Mesenchymal stem cell (in vitro differentiated cells and primary cell): ENCODE data around the gene AURKB.

ENCODE experiments used
- DNase-seq: peaks from one replicate; pipeline ENCODE4 v3.0.0-alpha.2; 2013
- H2AFZ ChIP-seq: one replicate; pipeline ENCODE4 v1.6.1; 2013; ENCODE audit warnings: low read depth, mild to moderate bottlenecking, control low read depth, inconsistent platforms, low read length, moderate library complexity
- H2AK5ac ChIP-seq: 2 replicates; pipeline ENCODE4 v1.6.1; 2013; ENCODE audit warnings: low read length, moderate library complexity, mild to moderate bottlenecking, inconsistent platforms; ENCODE audit not compliant: severe bottlenecking
- H2BK120ac ChIP-seq: one replicate; pipeline ENCODE4 v1.6.1; 2013; ENCODE audit warnings: low read depth, mild to moderate bottlenecking, inconsistent platforms, low read length, moderate library complexity
- H2BK12ac ChIP-seq, 2 experiments: one replicate each; pipeline ENCODE4 v1.6.1; 2013; ENCODE audit warnings: inconsistent platforms in 2 of 2, low read length in 2 of 2, mild to moderate bottlenecking in 2 of 2, moderate library complexity in 2 of 2, control low read depth in 1 of 2
- H2BK15ac ChIP-seq: one replicate; pipeline ENCODE4 v1.6.1; 2013; ENCODE audit warnings: mild to moderate bottlenecking, low read depth, inconsistent platforms; ENCODE audit not compliant: poor library complexity, severe bottlenecking
- H2BK5ac ChIP-seq: 2 replicates; pipeline ENCODE4 v1.6.1; 2013; ENCODE audit warnings: low read depth, mild to moderate bottlenecking, low read length, control low read depth, inconsistent platforms; ENCODE audit not compliant: poor library complexity, severe bottlenecking
- H3K14ac ChIP-seq, 2 experiments: one replicate each; pipeline ENCODE4 v1.6.1; 2013; ENCODE audit warnings: inconsistent platforms in 2 of 2, low read length in 2 of 2, control low read depth in 1 of 2, mild to moderate bottlenecking in 1 of 2, moderate library complexity in 1 of 2
- H3K18ac ChIP-seq, 2 experiments: one replicate each; pipeline ENCODE4 v1.6.1; 2013; ENCODE audit warnings: inconsistent platforms in 2 of 2, low read length in 2 of 2, control low read depth in 1 of 2, low read depth in 1 of 2, mild to moderate bottlenecking in 1 of 2
- H3K23ac ChIP-seq, 2 experiments: one replicate each; pipeline ENCODE4 v1.6.1; 2013; ENCODE audit warnings: inconsistent platforms in 2 of 2, low read length in 2 of 2, mild to moderate bottlenecking in 2 of 2, moderate library complexity in 2 of 2, control low read depth in 1 of 2
- H3K27ac ChIP-seq: 2 replicates; pipeline ENCODE4 v1.5.1; 2013; ENCODE audit warnings: mild to moderate bottlenecking, moderate library complexity, low read length, control low read depth, inconsistent platforms; ENCODE audit not compliant: poor library complexity, severe bottlenecking
- H3K27me3 ChIP-seq, 2 experiments: 2 replicates each; pipeline versions ENCODE4 v1.6.1 to v1.7.0; 2013; ENCODE audit warnings: low read length in 2 of 2, mild to moderate bottlenecking in 2 of 2, moderate library complexity in 2 of 2, control low read depth in 1 of 2, inconsistent platforms in 1 of 2; ENCODE audit not compliant: control insufficient read depth in 1 of 2, insufficient read depth in 1 of 2
- H3K36me3 ChIP-seq, 2 experiments: 2 replicates each; pipeline versions ENCODE4 v1.6.1 to v1.7.0; 2013; ENCODE audit warnings: low read length in 2 of 2, control low read depth in 1 of 2, inconsistent platforms in 1 of 2, low read depth in 1 of 2, mild to moderate bottlenecking in 1 of 2; ENCODE audit not compliant: insufficient read depth in 2 of 2, control insufficient read depth in 1 of 2
- H3K4ac ChIP-seq, 2 experiments: one replicate each; pipeline ENCODE4 v1.6.1; 2013; ENCODE audit warnings: inconsistent platforms in 2 of 2, low read length in 2 of 2, mild to moderate bottlenecking in 2 of 2, moderate library complexity in 2 of 2, control low read depth in 1 of 2, low read depth in 1 of 2
- H3K4me1 ChIP-seq: 2 replicates; pipeline ENCODE4 v1.6.1; 2013; ENCODE audit warnings: low read depth, low read length, control low read depth; ENCODE audit not compliant: control insufficient read depth, insufficient read depth
- H3K4me2 ChIP-seq: 2 replicates; pipeline ENCODE4 v1.6.1; 2013; ENCODE audit warnings: low read length, mild to moderate bottlenecking, inconsistent platforms; ENCODE audit not compliant: poor library complexity, severe bottlenecking
- H3K4me3 ChIP-seq, 2 experiments: 2 replicates each; pipeline versions ENCODE4 v1.5.1 to v1.7.0; 2013; ENCODE audit warnings: low read length in 2 of 2, mild to moderate bottlenecking in 2 of 2, control low read depth in 1 of 2, low read depth in 1 of 2; ENCODE audit not compliant: insufficient read depth in 1 of 2
- H3K79me1 ChIP-seq: replicated peaks from 2 replicates; pipeline ENCODE4 v1.6.1; 2013; ENCODE audit warnings: mild to moderate bottlenecking, control low read depth, low read length, inconsistent platforms; ENCODE audit not compliant: poor library complexity, severe bottlenecking
- H3K9ac ChIP-seq: 2 replicates; pipeline ENCODE4 v1.7.0; 2013; ENCODE audit warnings: mild to moderate bottlenecking, low read length, moderate library complexity
- H3K9me3 ChIP-seq: 2 replicates; pipeline ENCODE4 v1.7.0; 2013; ENCODE audit warnings: mild to moderate bottlenecking, low read length; ENCODE audit not compliant: control insufficient read depth
- H4K8ac ChIP-seq: one replicate; pipeline ENCODE4 v1.6.1; 2013; ENCODE audit warnings: inconsistent platforms, mild to moderate bottlenecking, low read length, moderate library complexity
- H4K91ac ChIP-seq: one replicate; pipeline ENCODE4 v1.6.1; 2013; ENCODE audit warnings: mild to moderate bottlenecking, low read length, inconsistent platforms
- WGBS: methylation state at CpG from one replicate; pipeline ENCODE4 v1.1.7; 2013; ENCODE audit warnings: mixed read lengths; 5-methylcytosine and 5-hydroxymethylcytosine counted together

The AURKB gene

DNA sequence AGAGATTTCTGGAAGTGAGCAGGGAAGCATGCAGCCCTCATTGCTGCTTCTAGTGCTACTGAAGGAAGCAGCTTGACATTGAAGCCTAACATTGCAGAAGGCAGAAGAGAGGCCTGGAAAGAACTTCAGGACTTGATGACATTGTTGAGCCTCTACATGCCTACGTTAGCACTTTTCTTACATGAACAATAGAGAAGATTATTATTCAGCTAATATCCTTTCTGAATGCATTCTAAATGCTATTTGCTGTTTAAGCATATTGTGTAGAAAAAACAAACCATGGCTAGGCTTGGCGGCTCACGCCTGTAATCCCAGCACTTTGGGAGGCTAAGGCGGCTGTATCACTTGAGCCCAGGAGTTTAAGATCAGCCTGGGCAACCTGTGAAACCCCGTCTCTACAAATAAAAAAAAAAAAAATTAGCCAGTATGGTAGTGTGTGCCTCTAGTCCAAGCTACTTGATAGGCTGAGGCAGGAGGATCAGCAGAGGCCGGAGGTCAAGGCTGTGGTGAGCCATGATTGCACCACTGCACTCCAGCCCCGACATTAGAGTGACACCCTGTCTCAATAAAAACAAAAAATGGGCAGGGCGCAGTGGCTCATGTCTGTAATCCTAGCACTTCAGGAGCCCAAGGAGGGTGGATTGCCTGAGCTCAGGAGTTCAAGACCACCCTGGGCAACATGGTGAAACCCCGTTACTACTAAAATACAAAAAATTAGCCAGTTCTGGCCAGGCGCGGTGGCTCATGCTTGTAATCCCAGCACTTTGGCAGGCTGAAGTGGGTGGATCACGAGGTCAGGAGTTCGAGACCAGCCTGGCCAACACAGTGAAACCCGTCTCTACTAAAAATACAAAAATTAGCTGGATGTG lies 2.2 kb upstream of the AURKB start:
- no peak overlapping the region for H4K8ac ChIP-seq
- no peaks in the 10 kb centered on the region for H3K36me3 ChIP-seq
- H3K14ac ChIP-seq = no peak overlapping the region
- no peak overlapping the region for H2AFZ ChIP-seq
- no peak overlapping the region for H3K4me2 ChIP-seq
- 78% methylated on average over 12 of the region's 14 CpGs for WGBS
- peaks cover 5% of the 10 kb centered on the region for H3K4me1 ChIP-seq
- H3K4ac ChIP-seq = no peak overlapping the region
- H2AK5ac ChIP-seq = no peak overlapping the region
- peaks cover under 1% of the 10 kb centered on the region for H3K79me1 ChIP-seq
- no peaks in the 10 kb centered on the region for H3K9me3 ChIP-seq
- H3K27me3 ChIP-seq = no peaks in the 10 kb centered on the region
- no peak overlapping the region for H2BK12ac ChIP-seq
- no peak overlapping the region for H2BK5ac ChIP-seq
- peak; percentile 68 for DNase-seq
- no peak overlapping the region for H4K91ac ChIP-seq
- no peak overlapping the region for H2BK120ac ChIP-seq
- no peak overlapping the region for H3K9ac ChIP-seq
- no peak overlapping the region for H3K4me3 ChIP-seq
- no peak overlapping the region for H3K27ac ChIP-seq
- H3K18ac ChIP-seq = no peak overlapping the region
- H3K23ac ChIP-seq = no peak overlapping the region
- H2BK15ac ChIP-seq = no peak overlapping the region

DNA sequence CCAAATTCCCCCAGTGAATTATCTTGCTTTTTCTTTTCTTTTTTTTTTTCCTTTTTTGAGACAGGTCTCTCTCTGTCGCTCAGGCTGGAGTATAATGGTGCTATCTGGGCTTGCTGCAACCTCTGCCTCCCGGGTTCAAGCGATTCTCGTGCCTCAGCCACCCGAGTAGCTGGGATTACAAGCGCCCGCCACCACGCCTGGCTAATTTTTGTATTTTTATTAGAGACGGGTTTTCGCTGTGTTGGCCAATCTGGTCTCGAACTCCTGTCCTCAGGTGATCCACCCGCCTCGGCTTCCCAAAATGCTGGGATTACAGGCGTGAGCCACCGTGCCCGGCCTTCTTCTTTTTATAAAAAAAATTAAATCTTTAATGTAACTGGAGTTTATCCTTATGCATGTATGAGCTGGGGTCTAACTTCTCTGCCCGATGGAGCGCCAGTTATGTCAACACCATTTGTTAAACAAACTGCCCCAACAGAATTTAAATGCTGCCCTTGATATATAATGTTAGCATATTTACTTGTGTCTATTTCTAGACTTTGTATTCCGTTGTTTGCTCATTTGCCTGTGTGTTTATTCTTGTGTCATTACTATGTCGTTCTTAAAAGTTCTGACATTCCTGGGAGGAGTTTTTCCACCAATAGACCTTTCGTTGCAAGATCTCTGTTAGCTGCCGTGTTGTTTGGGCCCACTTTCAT lies 535 bp upstream of the AURKB start:
- 23% methylated on average over 14 of the region's 22 CpGs for WGBS
- Histone ChIP-seq H4K8ac (no peak overlapping the region), H2BK5ac (no peak overlapping the region), H3K14ac (no peak overlapping the region), H2BK120ac (no peak overlapping the region), H2BK15ac (no peak overlapping the region), H3K36me3 (peaks cover 0 to 4% of the 10 kb centered on the region in 2 experiments), H4K91ac (no peak overlapping the region), H3K18ac (no peak overlapping the region), H3K4ac (no peak overlapping the region), H3K4me3 (peak overlapping the region; percentile 53 to 89), H3K27ac (peak overlapping the region; percentile 65), H3K23ac (no peak overlapping the region), H2BK12ac (no peak overlapping the region), H3K9ac (peak overlapping the region; percentile 87), H2AK5ac (no peak overlapping the region), H3K9me3 (no peaks in the 10 kb centered on the region), H3K4me1 (peaks cover 5% of the 10 kb centered on the region), H3K27me3 (no peaks in the 10 kb centered on the region), H3K79me1 (peaks cover 7% of the 10 kb centered on the region), H3K4me2 (peak overlapping the region; percentile 66), H2AFZ (no peak overlapping the region)
- DNase-seq = peak; percentile 22

DNA sequence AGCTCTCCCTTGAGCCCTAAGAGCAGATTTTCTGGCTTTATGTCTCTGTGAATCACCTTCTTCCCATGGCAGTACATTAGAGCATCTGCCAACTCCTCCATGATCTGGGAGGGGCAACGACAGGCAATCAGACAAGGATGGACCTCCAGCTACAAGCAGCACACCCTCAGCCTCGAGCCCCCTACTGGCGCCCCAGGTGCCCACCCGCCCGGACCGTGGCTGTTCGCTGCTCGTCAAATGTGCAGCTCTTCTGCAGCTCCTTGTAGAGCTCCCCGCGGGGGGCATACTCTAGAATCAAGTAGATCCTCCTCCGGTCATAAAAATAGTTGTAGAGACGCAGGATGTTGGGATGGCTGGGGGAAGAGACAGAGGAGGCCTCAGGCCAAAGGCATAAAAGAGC lies 3.8 kb downstream of the AURKB start:
- Histone ChIP-seq H3K4me2 (no peak overlapping the region), H2BK5ac (no peak overlapping the region)
- 97% methylated on average over 12 of the region's 12 CpGs for WGBS

More for the DNA sequence above, 3.8 kb downstream of the AURKB start:
- Histone ChIP-seq H3K27me3 (no peaks in the 10 kb centered on the region), H3K79me1 (peaks cover 15% of the 10 kb centered on the region), H3K18ac (no peak overlapping the region), H3K27ac (no peak overlapping the region), H2AK5ac (no peak overlapping the region), H3K23ac (no peak overlapping the region), H3K9ac (no peak overlapping the region), H2BK12ac (no peak overlapping the region), H2BK120ac (no peak overlapping the region), H3K4me3 (no peak overlapping the region), H3K9me3 (no peaks in the 10 kb centered on the region), H4K8ac (no peak overlapping the region), H3K36me3 (peaks cover 0 to 9% of the 10 kb centered on the region in 2 experiments), H2AFZ (no peak overlapping the region), H3K4me1 (peaks cover 5% of the 10 kb centered on the region), H3K4ac (no peak overlapping the region), H4K91ac (no peak overlapping the region), H3K14ac (no peak overlapping the region), H2BK15ac (no peak overlapping the region)
- no peak for DNase-seq
